HG03432 (cell line): ENCODE data around the gene CFAP92.
"Not testable (repeated sequence)": the region's sequence is repeated elsewhere in the genome, so short reads cannot be mapped to it uniquely, and the experiment has no call there.

ENCODE experiments used
- ATAC-seq: cut with Tn5 transposase; IDR thresholded peaks from one replicate; pipeline ENCODE4 v1.9.1; 2021; ENCODE audit warnings: mild to moderate bottlenecking, moderate library complexity; ENCODE audit not compliant: unreplicated experiment

CFAP92 gene

GRCh38 chr3:128873244-128874022, 120.4 kb downstream of the CFAP92 start:
- ATAC-seq: no peak

DNA sequence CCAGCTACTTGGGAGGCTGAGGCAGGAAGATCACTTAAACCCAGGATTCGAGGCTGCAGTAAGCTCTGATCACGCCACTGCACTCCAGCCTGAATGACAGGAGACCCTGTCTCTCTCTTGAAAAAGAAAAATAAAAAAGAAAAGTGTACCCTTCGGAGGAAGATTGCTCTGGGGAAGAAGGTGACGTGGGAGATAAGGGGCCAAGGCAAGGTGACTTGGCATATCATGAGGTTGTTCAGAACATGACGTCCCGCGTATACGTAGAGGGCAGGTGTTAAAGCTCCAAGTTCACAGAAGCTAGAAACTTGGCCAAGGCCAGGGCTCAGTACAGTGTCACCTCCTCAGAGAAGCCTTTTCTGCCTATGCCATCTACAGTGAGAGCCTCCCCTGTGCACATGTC, 121.1 kb downstream of the CFAP92 start:
- no peak for ATAC-seq

DNA sequence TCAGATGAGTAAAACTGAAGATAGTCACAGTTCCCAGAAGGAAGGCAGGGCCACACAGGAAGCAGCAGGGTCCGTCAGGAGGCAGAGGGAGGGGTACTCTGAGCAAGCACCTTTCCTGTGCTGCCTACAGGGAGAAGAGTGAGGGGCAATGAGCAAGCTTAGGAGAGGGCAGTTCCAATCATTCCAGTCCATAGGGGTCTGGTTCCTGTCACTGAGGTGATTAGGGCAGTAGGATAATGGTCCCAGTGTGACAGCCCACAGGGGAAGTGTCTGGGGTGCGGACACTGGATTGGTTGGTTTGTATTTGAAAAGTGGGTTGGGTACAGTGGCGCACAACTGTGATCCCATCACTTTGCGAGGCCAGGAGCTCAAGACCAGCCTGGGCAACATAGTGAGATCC, 121.6 kb downstream of the CFAP92 start:
- no peak for ATAC-seq

DNA sequence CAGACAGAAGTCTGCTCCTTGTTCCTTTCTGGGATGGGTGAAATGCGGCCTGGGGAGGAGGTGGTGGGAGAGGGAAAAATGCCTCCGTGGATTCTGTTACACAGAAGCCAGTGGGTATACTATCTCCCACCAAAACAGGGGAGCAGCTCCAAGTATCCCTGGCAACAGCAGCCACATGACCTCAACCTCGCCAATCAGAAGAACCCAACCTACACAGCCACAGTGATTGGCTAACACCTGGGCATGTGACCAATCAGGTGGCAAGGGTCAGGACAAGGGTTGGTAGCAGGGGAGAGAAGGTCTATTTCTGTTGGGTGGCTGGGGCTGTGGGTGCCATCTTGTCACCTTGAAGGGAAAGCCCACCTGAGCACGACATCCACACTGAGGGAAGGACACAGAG, 123.5 kb downstream of the CFAP92 start:
- no peak for ATAC-seq

- no peak for ATAC-seq
These were observed 126.4 kb downstream of the CFAP92 start for GRCh38 chr3:128867200-128868125.

DNA sequence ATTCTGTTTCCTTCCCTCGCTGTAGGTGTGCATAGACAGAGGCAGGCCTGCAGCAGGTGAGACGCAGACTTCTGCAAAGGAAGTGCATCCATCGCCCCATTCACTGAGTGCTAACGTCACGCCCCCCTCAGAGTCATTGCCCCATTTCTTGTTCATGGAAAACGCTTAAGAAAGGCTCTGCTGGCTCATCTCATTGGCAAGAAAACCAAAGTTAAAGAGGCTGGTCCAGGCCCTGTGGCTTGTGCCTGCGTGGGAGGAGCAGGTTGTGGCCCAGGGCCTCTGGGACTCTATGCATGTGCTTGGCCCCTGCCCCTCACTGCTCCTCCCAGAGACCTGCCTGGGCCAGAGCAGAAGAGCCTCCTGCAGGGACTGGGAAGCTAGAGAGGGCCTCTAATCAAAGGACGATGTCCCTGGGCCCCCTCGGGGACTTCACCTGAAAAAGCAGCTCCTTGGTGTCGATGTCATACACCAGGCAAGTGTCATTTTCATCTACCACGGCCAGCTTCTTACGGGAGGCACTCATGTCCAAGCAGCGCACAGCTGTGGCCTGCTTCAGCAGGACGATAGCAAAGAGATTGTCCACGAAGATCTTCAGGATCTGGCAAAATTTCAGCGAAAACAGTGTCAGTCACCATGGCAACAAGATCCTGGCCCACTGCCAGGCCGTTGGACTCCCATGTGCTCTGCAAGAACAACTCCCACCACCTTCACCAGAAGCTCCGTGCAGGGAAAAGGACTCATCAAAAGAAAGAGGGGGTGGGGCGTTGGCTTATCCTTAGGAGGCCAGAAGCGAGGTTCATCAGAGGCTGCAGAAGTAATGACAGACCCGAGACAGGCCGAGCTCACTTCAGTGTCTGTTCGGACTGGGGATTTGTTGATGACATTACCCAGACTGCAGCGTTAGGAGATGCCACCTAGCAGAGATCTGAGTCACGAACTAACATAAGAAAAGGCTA, 128.7 kb downstream of the CFAP92 start:
- not testable (repeated sequence) for ATAC-seq

DNA sequence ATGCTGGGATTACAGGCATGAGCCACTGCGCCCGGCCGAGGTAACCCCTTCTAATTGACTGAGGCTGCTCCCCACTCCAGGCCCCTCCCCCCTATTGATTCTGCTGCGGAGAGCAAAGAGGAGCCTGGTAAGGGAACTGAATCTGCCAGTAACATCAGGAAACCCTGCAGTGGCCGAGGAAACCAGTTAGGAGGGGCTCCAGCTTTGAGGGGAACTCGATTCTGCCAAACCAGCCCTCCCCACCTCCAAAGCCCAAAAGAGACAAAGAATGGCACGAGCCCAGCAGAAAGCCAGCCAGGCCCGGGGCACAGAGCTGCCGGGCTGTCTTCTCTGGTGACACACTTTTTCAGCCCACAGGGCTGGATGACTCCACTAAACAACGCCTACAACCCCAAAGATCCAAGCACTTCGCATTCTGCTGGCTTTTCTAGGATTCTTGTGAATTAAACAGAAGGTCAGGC, 129.5 kb downstream of the CFAP92 start:
- ATAC-seq: no peak

- no peak for ATAC-seq
These were observed 130.3 kb downstream of the CFAP92 start for GRCh38 chr3:128863560-128863959.

DNA sequence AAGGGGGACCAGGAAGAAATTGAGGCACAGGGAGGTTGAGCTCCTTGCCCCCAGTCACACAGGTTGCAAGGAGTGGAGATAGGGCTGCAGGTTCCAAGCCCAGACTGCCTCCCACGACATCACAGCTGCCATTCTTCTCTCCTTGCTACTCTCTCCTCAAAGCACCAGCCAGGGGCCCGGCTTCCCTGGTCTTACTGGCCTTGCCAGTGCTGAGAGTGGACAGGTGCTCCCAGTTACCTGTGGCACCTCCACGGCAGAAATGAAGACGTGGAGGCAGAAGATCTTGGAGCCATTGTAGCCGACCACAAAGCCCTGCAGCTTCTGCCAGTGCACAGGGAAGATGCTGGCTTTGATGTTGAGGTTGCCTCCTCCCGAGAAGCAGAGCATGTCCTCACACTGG, 132.4 kb downstream of the CFAP92 start:
- ATAC-seq: no peak
